Keratinocyte (primary cell): Measurements from ENCODE around the gene UGP2. TPM values are rescaled to one million over a fixed set of nuclear protein-coding genes. Genes with fewer than 3 reads are reported as not detected.

Source experiments
- DNase-seq: peaks from one replicate; pipeline ENCODE4 v3.0.0-alpha.2; 2011; ENCODE audit warnings: low read depth, missing footprints, low spot score
- FAIRE-seq: peaks from 2 replicates; lab custom pipeline; 2011; peaks lifted over from hg19 to GRCh38; lab: Jason Lieb, UNC
- H2AFZ ChIP-seq: 2 replicates; pipeline ENCODE4 v1.6.0; 2012; ENCODE audit warnings: low read length, control low read depth, inconsistent platforms; ENCODE audit not compliant: control insufficient read depth
- H3K27ac ChIP-seq: 2 replicates; pipeline ENCODE4 v1.5.1; 2011; ENCODE audit warnings: low read length; ENCODE audit not compliant: control insufficient read depth, insufficient read depth
- H3K27me3 ChIP-seq: 3 replicates; pipeline ENCODE4 v1.6.0; 2011; ENCODE audit warnings: low read length; ENCODE audit not compliant: control insufficient read depth, insufficient read depth; ENCODE audit errors: extremely low read depth
- H3K36me3 ChIP-seq, 2 experiments: 2 replicates in 1 of 2; 3 replicates in 1 of 2; pipeline ENCODE4 v1.5.1; 2011; ENCODE audit warnings: low read length in 2 of 2, mild to moderate bottlenecking in 1 of 2; ENCODE audit not compliant: control insufficient read depth in 2 of 2, insufficient read depth in 2 of 2; ENCODE audit errors: extremely low read depth in 1 of 2
- H3K4me1 ChIP-seq: 3 replicates; pipeline ENCODE4 v1.5.1; 2011; ENCODE audit warnings: low read length; ENCODE audit not compliant: control insufficient read depth, insufficient read depth; ENCODE audit errors: extremely low read depth
- H3K4me2 ChIP-seq: 3 replicates; pipeline ENCODE4 v1.6.0; 2011; ENCODE audit warnings: low read depth, low read length; ENCODE audit not compliant: control insufficient read depth, insufficient read depth; ENCODE audit errors: extremely low read depth
- H3K4me3 ChIP-seq, 3 experiments: fragments of 200-600 bp in 1 of 3; sonication (generic) in 1 of 3; 2 replicates in 2 of 3; 3 replicates in 1 of 3; pipeline ENCODE4 v1.5.1; 2011 to 2016; ENCODE audit warnings: low read length in 3 of 3, mild to moderate bottlenecking in 3 of 3, control low read depth in 2 of 3, inconsistent platforms in 1 of 3, low read depth in 1 of 3, mixed read lengths in 1 of 3, mixed run types in 1 of 3, moderate library complexity in 1 of 3; ENCODE audit not compliant: control insufficient read depth in 2 of 3, insufficient read depth in 2 of 3; ENCODE audit errors: extremely low read depth in 1 of 3
- H3K79me2 ChIP-seq: 2 replicates; pipeline ENCODE4 v1.6.0; 2012; ENCODE audit warnings: low read length; ENCODE audit not compliant: control insufficient read depth, insufficient read depth
- H3K9ac ChIP-seq: 3 replicates; pipeline ENCODE4 v1.6.0; 2011; ENCODE audit warnings: low read length; ENCODE audit not compliant: control insufficient read depth, insufficient read depth; ENCODE audit errors: extremely low read depth
- H3K9me1 ChIP-seq: 3 replicates; pipeline ENCODE4 v1.6.0; 2011; ENCODE audit warnings: low read length; ENCODE audit not compliant: control insufficient read depth, insufficient read depth; ENCODE audit errors: extremely low read depth
- H3K9me3 ChIP-seq: 2 replicates; pipeline ENCODE4 v1.5.1; 2012; ENCODE audit warnings: low read depth, low read length; ENCODE audit not compliant: control insufficient read depth
- H4K20me1 ChIP-seq: 3 replicates; pipeline ENCODE4 v1.6.0; 2011; ENCODE audit warnings: low read length; ENCODE audit not compliant: control insufficient read depth, insufficient read depth; ENCODE audit errors: extremely low read depth
- CTCF ChIP-seq, 3 experiments: IDR thresholded peaks in 1 of 3; conservative IDR thresholded peaks in 1 of 3; optimal IDR thresholded peaks in 1 of 3; 2 replicates in 2 of 3; 3 replicates in 1 of 3; pipeline versions ENCODE3 to v1.5.1; 2011; ENCODE audit warnings: low read length in 3 of 3, mild to moderate bottlenecking in 3 of 3, moderate library complexity in 2 of 3, control low read depth in 1 of 3, inconsistent platforms in 1 of 3; ENCODE audit not compliant: insufficient read depth in 2 of 3; ENCODE audit errors: extremely low read depth in 1 of 3
- EZH2 ChIP-seq: IDR thresholded peaks from one replicate; pipeline ENCODE4 v1.6.1; 2012; ENCODE audit warnings: inconsistent platforms, mild to moderate bottlenecking, low read length, moderate library complexity
- dilution Hi-C: fragments of 300-500 bp; cut with MboI; formaldehyde crosslinking; loops from one replicate; pipeline ENCODE4 v1.7.0; 2020; ENCODE audit warnings: low sequenced_read_pairs; ENCODE audit not compliant: extremely low pct_ligation_motif_present
- polyA plus RNA-seq, 5 experiments: library from polyadenylated mRNA; depleted of rRNA in 3 of 5; stranded (reverse) in 3 of 5; stranded (forward) in 1 of 5; unstranded in 1 of 5; fragments of >200 nt; gene quantifications; 1 replicate in 1 of 5; 2 replicates in 3 of 5; 3 replicates in 1 of 5; pipeline versions ENCODE4 v1.2.1 to v1.2.3, GENCODE V29; 2011 to 2012; ENCODE audit warnings: missing spikeins in 2 of 5, low read depth in 1 of 5, low replicate concordance in 1 of 5

Gene UGP2
- polyA plus RNA-seq, 1 donor (not counting 4 experiments of a cell fraction or from before 2014, with no cell fraction given), result 260 TPM

- H3K36me3 ChIP-seq, result peaks cover 5% of the 10 kb centered on the region in 2 experiments
- TF ChIP-seq EZH2, result no peak
- no peak for TF ChIP-seq CTCF (optimal IDR thresholded peaks at IDR 0.05 in 1 of 3, IDR thresholded peaks at IDR 0.05 in 1 of 3, conservative IDR thresholded peaks at IDR 0.05 in 1 of 3; ENCODE audit: extremely low read depth in 1 of 3, insufficient read depth in 2 of 3, low read length in 3 of 3)
- peaks cover 37% of the 10 kb centered on the region for H3K79me2 ChIP-seq
- H4K20me1 ChIP-seq, result no peaks in the 10 kb centered on the region
- H2AFZ ChIP-seq, result no peak overlapping the region
- H3K4me1 ChIP-seq, result peaks cover 49% of the 10 kb centered on the region
- dilution Hi-C loops, result no loop called here
- no peak for DNase-seq
- H3K4me2 ChIP-seq, result no peak overlapping the region
- no peaks in the 10 kb centered on the region for H3K27me3 ChIP-seq
- no peak overlapping the region for H3K27ac ChIP-seq
- no peak overlapping the region for H3K4me3 ChIP-seq
- H3K9me1 ChIP-seq, result no peaks in the 10 kb centered on the region
- FAIRE-seq, result peak; percentile 44
- H3K9ac ChIP-seq, result no peak overlapping the region
- H3K9me3 ChIP-seq, result no peaks in the 10 kb centered on the region
Measured at GRCh38 chr2:63866009-63866709, 24.5 kb downstream of the UGP2 start.

GRCh38 chr2:63870679-63871078, 29.0 kb downstream of the UGP2 start:
- Histone ChIP-seq H3K9me3 (peaks cover 3% of the 10 kb centered on the region), H3K4me3 (no peak overlapping the region), H3K27ac (no peak overlapping the region), H3K4me2 (no peak overlapping the region), H3K9me1 (no peaks in the 10 kb centered on the region), H3K4me1 (peaks cover 39% of the 10 kb centered on the region), H3K36me3 (peaks cover 2 to 12% of the 10 kb centered on the region in 2 experiments), H2AFZ (no peak overlapping the region), H3K9ac (no peak overlapping the region), H4K20me1 (no peaks in the 10 kb centered on the region), H3K27me3 (no peaks in the 10 kb centered on the region), H3K79me2 (peaks cover 35% of the 10 kb centered on the region)
- FAIRE-seq (no peak), DNase-seq (no peak)
- TF ChIP-seq EZH2 (no peak), CTCF (optimal IDR thresholded peaks at IDR 0.05 in 1 of 3, IDR thresholded peaks at IDR 0.05 in 1 of 3, conservative IDR thresholded peaks at IDR 0.05 in 1 of 3; ENCODE audit: extremely low read depth in 1 of 3, insufficient read depth in 2 of 3, low read length in 3 of 3) (no peak)
- dilution Hi-C loops, result no loop called here
